SK-N-SH (cell line): ENCODE data around the gene TRIM46. TPM values are rescaled to one million over a fixed set of nuclear protein-coding genes. Genes with fewer than 3 reads are reported as not detected.
A peak's percentile ranks its signal among the peaks of the same experiment; 100 is the strongest.
"Not testable (repeated sequence)": the region's sequence is repeated elsewhere in the genome, so short reads cannot be mapped to it uniquely, and the experiment has no call there.

ENCODE experiments used
- CTCF ChIA-PET: fragments of 300-600, 350-600 bp; formaldehyde crosslinking; extraction: SDS; loops from one replicate; lab custom pipeline; 2021; lab: Yijun Ruan, JAX
- POLR2A ChIA-PET: fragments of 350-600 bp; sonication (Branson Sonifier 250); formaldehyde crosslinking; extraction: SDS; loops from one replicate; lab custom pipeline; 2020; ENCODE audit warnings: antibody characterized with exemption, inconsistent platforms; lab: Yijun Ruan, JAX
- DNase-seq: peaks from one replicate; pipeline ENCODE4 v3.0.0; 2012
- H2AFZ ChIP-seq: fragments of 200-600 bp; sonication (generic); 2 replicates; pipeline ENCODE4 v1.8.1; 2016; ENCODE audit warnings: antibody characterized with exemption, mild to moderate bottlenecking, low read depth
- H3F3A ChIP-seq: fragments of 200-600 bp; sonication (generic); replicated peaks from 2 replicates; pipeline ENCODE3; 2016; ENCODE audit warnings: antibody characterized with exemption, mild to moderate bottlenecking; ENCODE audit not compliant: insufficient read depth
- H3K27ac ChIP-seq, 2 experiments: fragments of 200-500 bp in 1 of 2; fragments of 200-600 bp in 1 of 2; sonication (Bioruptor generic) in 1 of 2; sonication (generic), shearing (Covaris generic) in 1 of 2; 2 replicates each; pipeline versions ENCODE4 v1.5.1 to v1.6.1; 2014 to 2016; ENCODE audit warnings: low read depth in 2 of 2, inconsistent platforms in 1 of 2, low read length in 1 of 2, mild to moderate bottlenecking in 1 of 2, mixed read lengths in 1 of 2
- H3K27me3 ChIP-seq: fragments of 200-600 bp; sonication (generic), shearing (Covaris generic); 2 replicates; pipeline ENCODE4 v1.6.1; 2016; ENCODE audit warnings: mixed run types; ENCODE audit not compliant: insufficient read depth
- H3K36me3 ChIP-seq, 2 experiments: fragments of 200-500 bp in 1 of 2; fragments of 200-600 bp in 1 of 2; sonication (Bioruptor generic) in 1 of 2; sonication (generic) in 1 of 2; replicated peaks in 1 of 2; 2 replicates each; pipeline versions ENCODE3 to v1.5.1; 2014 to 2016; ENCODE audit warnings: low read length in 1 of 2, mild to moderate bottlenecking in 1 of 2; ENCODE audit not compliant: insufficient read depth in 2 of 2, control insufficient read depth in 1 of 2
- H3K4me1 ChIP-seq, 2 experiments: fragments of 200-500 bp in 1 of 2; fragments of 200-600 bp in 1 of 2; sonication (Bioruptor generic) in 1 of 2; sonication (generic), shearing (Covaris generic) in 1 of 2; 2 replicates each; pipeline versions ENCODE4 v1.5.1 to v1.6.1; 2014 to 2016; ENCODE audit warnings: low read depth in 1 of 2, low read length in 1 of 2, mixed run types in 1 of 2; ENCODE audit not compliant: insufficient read depth in 2 of 2, control insufficient read depth in 1 of 2
- H3K4me2 ChIP-seq: fragments of 200-600 bp; sonication (generic), shearing (Covaris generic); 2 replicates; pipeline ENCODE4 v1.6.1; 2017; ENCODE audit warnings: mixed run types
- H3K4me3 ChIP-seq, 2 experiments: fragments of 200-500 bp in 1 of 2; fragments of 200-600 bp in 1 of 2; sonication (Bioruptor generic) in 1 of 2; sonication (generic), shearing (Covaris generic) in 1 of 2; 2 replicates each; pipeline versions ENCODE4 v1.5.1 to v1.8.1; 2014 to 2016; ENCODE audit warnings: low read depth in 2 of 2, inconsistent platforms in 1 of 2, low read length in 1 of 2, mild to moderate bottlenecking in 1 of 2, mixed read lengths in 1 of 2, moderate library complexity in 1 of 2
- H3K79me2 ChIP-seq: fragments of 200-600 bp; sonication (generic); 2 replicates; pipeline ENCODE4 v1.8.1; 2017; ENCODE audit warnings: mild to moderate bottlenecking; ENCODE audit not compliant: insufficient read depth
- H3K9ac ChIP-seq: fragments of 200-600 bp; sonication (generic); 2 replicates; pipeline ENCODE4 v1.6.1; 2017; ENCODE audit warnings: mixed run types
- H3K9me2 ChIP-seq: fragments of 200-600 bp; sonication (generic); 2 replicates; pipeline ENCODE4 v1.6.1; 2017; ENCODE audit warnings: mixed run types
- H3K9me3 ChIP-seq: fragments of 200-600 bp; sonication (generic); 2 replicates; pipeline ENCODE4 v1.6.1; 2017; ENCODE audit warnings: mixed run types, mild to moderate bottlenecking, moderate library complexity
- H4K20me1 ChIP-seq: fragments of 200-600 bp; sonication (generic); 2 replicates; pipeline ENCODE4 v1.6.1; 2017; ENCODE audit warnings: mild to moderate bottlenecking, mixed run types; ENCODE audit not compliant: insufficient read depth
- CHD2 ChIP-seq: fragments of 150-350 bp; IDR thresholded peaks from 2 replicates; pipeline ENCODE4 v1.6.1; 2018; ENCODE audit warnings: low read length; ENCODE audit not compliant: partially characterized antibody
- GABPA ChIP-seq: IDR thresholded peaks from 2 replicates; pipeline ENCODE4 v1.4.0; 2012; ENCODE audit warnings: low read depth, mild to moderate bottlenecking
- JUND ChIP-seq: IDR thresholded peaks from 2 replicates; pipeline ENCODE4 v1.4.0; 2012
- MXI1 ChIP-seq: IDR thresholded peaks from 2 replicates; pipeline ENCODE4 v1.6.1; 2012; ENCODE audit warnings: mild to moderate bottlenecking, low read depth, low read length, improper control_type of control experiment
- SMC3 ChIP-seq: IDR thresholded peaks from 2 replicates; pipeline ENCODE4 v1.6.1; 2012; ENCODE audit warnings: low read depth, low read length, improper control_type of control experiment
- WGBS: methylation state at CpG from one replicate; pipeline ENCODE4 v1.1.6; 2017; ENCODE audit warnings: low lambda C conversion rate; 5-methylcytosine and 5-hydroxymethylcytosine counted together
- polyA plus RNA-seq, 3 experiments: library from polyadenylated mRNA; depleted of rRNA; stranded (reverse); fragments of >200 nt; gene quantifications; 2 replicates each; pipeline ENCODE4 v1.2.3, GENCODE V29; 2012
- small RNA-seq, 7 experiments: library from RNA; depleted of rRNA; stranded (forward); fragments of <200 nt; gene quantifications; one replicate each; pipeline ENCODE3, GENCODE V24; 2012
- TF ChIP-seq, protein P1 (sequence below): IDR thresholded peaks from 2 replicates; pipeline ENCODE4 v1.4.0; 2012; ENCODE audit warnings: low read depth
- TF ChIP-seq, protein P2 (sequence below): IDR thresholded peaks from 2 replicates; pipeline ENCODE4; 2012

The TRIM46 gene
- polyA plus RNA-seq, 1 of the 3 experiments (the other 2 are of a cell fraction): 12.7 TPM

DNA sequence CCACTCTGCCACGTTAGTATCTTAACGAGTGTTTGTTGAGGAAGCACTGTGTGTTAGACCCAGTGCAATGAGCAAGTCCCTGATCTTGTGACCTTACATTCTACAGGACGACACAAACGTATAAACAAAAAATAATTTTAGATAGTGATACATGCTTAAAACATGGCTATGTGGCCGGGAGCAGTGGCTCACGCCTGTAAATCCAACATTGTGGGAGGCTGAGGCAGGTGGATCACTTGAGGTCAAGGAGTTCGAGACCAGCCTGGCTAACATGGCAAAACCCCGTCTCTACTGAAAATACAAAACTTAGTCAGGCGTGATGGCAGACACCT, 54.4 kb downstream of the TRIM46 start (continued):
- TF ChIP-seq JUND: no peak
- TF ChIP-seq GABPA: no peak
- no peak for TF ChIP-seq SMC3
- TF ChIP-seq, protein P1, sequence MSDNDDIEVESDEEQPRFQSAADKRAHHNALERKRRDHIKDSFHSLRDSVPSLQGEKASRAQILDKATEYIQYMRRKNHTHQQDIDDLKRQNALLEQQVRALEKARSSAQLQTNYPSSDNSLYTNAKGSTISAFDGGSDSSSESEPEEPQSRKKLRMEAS: no peak
- TF ChIP-seq MXI1: no peak
- TF ChIP-seq CHD2: no peak
- TF ChIP-seq, protein P2, sequence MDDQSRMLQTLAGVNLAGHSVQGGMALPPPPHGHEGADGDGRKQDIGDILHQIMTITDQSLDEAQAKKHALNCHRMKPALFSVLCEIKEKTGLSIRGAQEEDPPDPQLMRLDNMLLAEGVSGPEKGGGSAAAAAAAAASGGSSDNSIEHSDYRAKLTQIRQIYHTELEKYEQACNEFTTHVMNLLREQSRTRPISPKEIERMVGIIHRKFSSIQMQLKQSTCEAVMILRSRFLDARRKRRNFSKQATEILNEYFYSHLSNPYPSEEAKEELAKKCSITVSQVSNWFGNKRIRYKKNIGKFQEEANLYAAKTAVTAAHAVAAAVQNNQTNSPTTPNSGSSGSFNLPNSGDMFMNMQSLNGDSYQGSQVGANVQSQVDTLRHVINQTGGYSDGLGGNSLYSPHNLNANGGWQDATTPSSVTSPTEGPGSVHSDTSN: no peak

DNA sequence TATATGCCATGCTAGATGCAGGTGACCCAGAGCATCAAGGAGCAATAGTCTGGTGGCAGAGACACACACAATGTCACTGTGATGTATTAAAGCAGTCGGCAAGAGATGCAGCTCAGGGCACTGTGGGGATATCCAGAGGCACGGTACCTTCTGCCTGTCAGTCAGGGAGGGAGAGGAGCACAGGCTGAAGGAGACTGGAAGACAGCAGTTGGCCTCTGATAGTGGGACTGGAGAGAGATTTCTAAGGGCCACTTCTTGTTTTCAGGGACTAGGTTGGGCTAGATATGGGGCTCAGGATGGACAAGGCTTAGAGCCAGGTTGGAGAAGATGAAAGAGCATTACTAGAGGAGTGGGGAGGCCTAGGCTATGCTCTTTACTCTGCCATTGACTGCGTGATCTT, 57.7 kb downstream of the TRIM46 start:
- H3K4me2 ChIP-seq, H3K9me3 ChIP-seq, POLR2A ChIA-PET, H3K9me2 ChIP-seq, H2AFZ ChIP-seq, H3K9ac ChIP-seq, H3K27me3 ChIP-seq, H3K79me2 ChIP-seq, DNase-seq, H3K36me3 ChIP-seq, H3K4me3 ChIP-seq, H3K4me1 ChIP-seq, H3F3A ChIP-seq, H4K20me1 ChIP-seq: not testable (repeated sequence)
- CTCF ChIA-PET: interaction anchor here (1.1 kb wide), 1 partner anchor 94 kb away, joined by 4 read pairs; no protein-coding TSS in a partner anchor
- peak overlapping the region in 1 of 2 experiments; percentile 28; a peak in 1 of 4 replicates for H3K27ac ChIP-seq
- WGBS: 62% methylated on average over 3 of the region's 3 CpGs

DNA sequence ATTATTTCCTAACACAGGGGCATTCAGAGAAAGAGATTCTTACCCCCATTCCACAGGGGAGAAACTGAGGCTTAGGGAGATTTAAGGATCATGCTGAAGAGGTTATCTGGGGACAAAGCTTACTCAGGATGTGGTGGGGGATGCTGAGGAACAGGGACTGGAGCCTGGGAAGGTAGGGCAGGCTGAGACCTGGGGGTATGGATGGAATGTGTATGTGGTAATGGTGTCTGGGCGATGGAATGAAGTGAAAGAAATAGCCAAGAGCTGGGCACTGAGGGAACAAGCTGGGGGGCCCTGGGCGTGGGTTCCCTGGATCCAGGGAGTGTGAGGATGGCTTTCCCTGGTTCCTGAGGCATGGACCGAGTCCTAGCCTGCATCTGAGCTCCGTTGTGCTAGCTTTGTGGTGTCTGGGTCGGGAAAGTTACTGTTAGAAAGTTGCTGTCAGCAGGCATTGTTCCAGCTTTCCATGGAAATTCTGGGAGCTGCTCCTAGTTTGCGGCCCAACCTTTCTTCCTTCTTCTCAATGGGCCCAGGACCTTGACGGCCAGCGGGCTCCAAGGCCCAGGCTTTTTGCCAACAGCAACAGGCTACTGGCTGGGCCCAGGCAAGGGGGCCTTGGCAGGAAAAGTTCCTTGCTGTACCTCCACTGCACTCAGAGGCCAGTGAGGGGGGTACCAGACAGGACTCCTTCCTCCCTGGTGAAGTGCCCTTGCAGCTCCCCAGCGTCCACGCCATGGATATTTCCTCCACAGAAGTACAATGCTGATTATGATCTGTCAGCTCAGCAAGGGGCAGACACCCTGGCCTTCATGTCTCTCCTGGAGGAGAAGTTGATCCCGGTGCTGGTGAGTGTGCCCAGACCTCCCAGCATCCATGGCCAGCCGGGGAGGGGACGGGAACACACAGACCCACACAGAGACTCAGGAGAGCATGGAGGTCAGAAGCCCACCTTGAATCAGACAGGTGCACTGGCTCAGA, 58.6 kb downstream of the TRIM46 start:
- H4K20me1 ChIP-seq, H3F3A ChIP-seq, H3K27me3 ChIP-seq, H3K9me3 ChIP-seq, H3K4me3 ChIP-seq, DNase-seq, H2AFZ ChIP-seq, H3K9ac ChIP-seq, H3K79me2 ChIP-seq, H3K4me2 ChIP-seq, H3K36me3 ChIP-seq, POLR2A ChIA-PET, H3K4me1 ChIP-seq, H3K9me2 ChIP-seq: not testable (repeated sequence)
- 82% methylated on average over 7 of the region's 13 CpGs for WGBS
- H3K27ac ChIP-seq: peak overlapping the region in 1 of 2 experiments; percentile 28; a peak in 1 of 4 replicates
- CTCF ChIA-PET: interaction anchor here (0.7 to 1.1 kb wide), 2 partner anchors 39 to 93 kb away, joined by 3 to 4 read pairs; no protein-coding TSS in a partner anchor

DNA sequence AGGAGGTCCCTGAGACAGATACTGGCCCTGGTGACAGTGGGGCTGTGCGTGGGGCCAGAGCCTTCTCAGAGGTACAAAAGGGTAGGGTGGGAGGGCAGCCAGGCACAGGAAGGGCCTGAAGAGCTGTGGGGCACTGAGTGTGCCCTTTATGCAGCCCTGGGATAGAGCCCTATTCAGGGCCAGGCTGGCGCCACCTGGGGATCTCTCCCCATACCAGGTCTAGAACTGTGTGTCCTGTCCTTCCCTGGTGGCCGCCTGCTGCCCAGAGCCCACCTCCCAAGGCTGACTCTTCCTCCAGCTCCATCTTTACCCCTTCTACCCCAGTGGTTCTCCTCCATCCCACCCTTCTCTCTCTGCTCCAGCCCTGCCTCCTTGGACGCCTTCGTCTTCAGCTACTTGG, 59.9 kb downstream of the TRIM46 start:
- H3K4me3 ChIP-seq, H3F3A ChIP-seq, CTCF ChIA-PET, H3K9me3 ChIP-seq, H3K9ac ChIP-seq, DNase-seq, H2AFZ ChIP-seq, H3K79me2 ChIP-seq, H3K4me2 ChIP-seq, POLR2A ChIA-PET, H3K36me3 ChIP-seq, H3K27me3 ChIP-seq, H3K9me2 ChIP-seq, H4K20me1 ChIP-seq, H3K27ac ChIP-seq, H3K4me1 ChIP-seq: not testable (repeated sequence)
- 100% methylated on average over 1 of the region's 5 CpGs for WGBS

Small RNAs within 50 kb of the gene (small RNA-seq; reads per million reads assigned to genes)
- 0 reads per million in 7 experiments for gene HMGN2P18

Other genes with a start within 250 kb of the TRIM46 start
- 50.7 and 59.6 TPM in 2 replicates for gene PMVK, start 237.1 kb upstream of the TRIM46 start, polyA plus RNA-seq (2012; rRNA removed)
- gene PBXIP1, start 217.8 kb upstream of the TRIM46 start, polyA plus RNA-seq (2012; rRNA removed): 55.9 and 64.3 TPM in 2 replicates
- 23.3 and 28.2 TPM in 2 replicates for gene PYGO2, start 212.1 kb upstream of the TRIM46 start, polyA plus RNA-seq (2012; rRNA removed)
- 338 and 395 TPM in 2 replicates for gene SHC1, start 203.1 kb upstream of the TRIM46 start, polyA plus RNA-seq (2012; rRNA removed)
- 256 and 308 TPM in 2 replicates for gene CKS1B, start 199.2 kb upstream of the TRIM46 start, polyA plus RNA-seq (2012; rRNA removed)
- gene FLAD1, start 190.5 kb upstream of the TRIM46 start, polyA plus RNA-seq (2012; rRNA removed): 50.8 and 56.2 TPM in 2 replicates
- 0.26 TPM in 1 of 2 replicates, not detected in the other for gene LENEP, start 180.3 kb upstream of the TRIM46 start, polyA plus RNA-seq (2012; rRNA removed)
- 15.7 and 22.1 TPM in 2 replicates for gene ZBTB7B, start 171.0 kb upstream of the TRIM46 start, polyA plus RNA-seq (2012; rRNA removed)
- gene DCST2, start 140.1 kb upstream of the TRIM46 start, polyA plus RNA-seq (2012; rRNA removed): 0.76 and 1.1 TPM in 2 replicates
- gene DCST1, start 140.0 kb upstream of the TRIM46 start, polyA plus RNA-seq (2012; rRNA removed): not detected in 2 replicates
- 60.1 and 64.1 TPM in 2 replicates for gene ADAM15, start 122.5 kb upstream of the TRIM46 start, polyA plus RNA-seq (2012; rRNA removed)
- 15.9 and 17.7 TPM in 2 replicates for gene EFNA4, start 110.1 kb upstream of the TRIM46 start, polyA plus RNA-seq (2012; rRNA removed)
- gene EFNA3, start 95.0 kb upstream of the TRIM46 start, polyA plus RNA-seq (2012; rRNA removed): 5.5 and 6.0 TPM in 2 replicates
- 14.4 and 15.3 TPM in 2 replicates for gene EFNA1, start 46.0 kb upstream of the TRIM46 start, polyA plus RNA-seq (2012; rRNA removed)
- 58.4 and 71.1 TPM in 2 replicates for gene SLC50A1, start 38.0 kb upstream of the TRIM46 start, polyA plus RNA-seq (2012; rRNA removed)
- 307 and 317 TPM in 2 replicates for gene DPM3, start 33.3 kb upstream of the TRIM46 start, polyA plus RNA-seq (2012; rRNA removed)
- 203 and 238 TPM in 2 replicates for gene KRTCAP2, start 545 bp upstream of the TRIM46 start, polyA plus RNA-seq (2012; rRNA removed)
- gene THBS3, start 34.0 kb downstream of the TRIM46 start, polyA plus RNA-seq (2012; rRNA removed): 124 and 162 TPM in 2 replicates
- 79.1 TPM in 2 replicates for gene MTX1, start 34.8 kb downstream of the TRIM46 start, polyA plus RNA-seq (2012; rRNA removed)
- 20.0 and 30.6 TPM in 2 replicates for gene ENTREP3, start 81.6 kb downstream of the TRIM46 start, polyA plus RNA-seq (2012; rRNA removed)
- 193 and 225 TPM in 2 replicates for gene SCAMP3, start 88.5 kb downstream of the TRIM46 start, polyA plus RNA-seq (2012; rRNA removed)
- gene CLK2, start 99.7 kb downstream of the TRIM46 start, polyA plus RNA-seq (2012; rRNA removed): 76.7 and 81.8 TPM in 2 replicates
- 9.7 and 10.1 TPM in 2 replicates for gene HCN3, start 103.6 kb downstream of the TRIM46 start, polyA plus RNA-seq (2012; rRNA removed)
- gene PKLR, start 127.6 kb downstream of the TRIM46 start, polyA plus RNA-seq (2012; rRNA removed): 0.03 TPM in 1 of 2 replicates, not detected in the other
- gene FDPS, start 135.0 kb downstream of the TRIM46 start, polyA plus RNA-seq (2012; rRNA removed): 126 and 142 TPM in 2 replicates
- gene RUSC1, start 147.0 kb downstream of the TRIM46 start, polyA plus RNA-seq (2012; rRNA removed): 43.1 and 49.9 TPM in 2 replicates